Cardiac muscle cell (in vitro differentiated cells and primary cell): Measurements from ENCODE around the gene ICOSLG. TPM values are rescaled to one million over a fixed set of nuclear protein-coding genes. Genes with fewer than 3 reads are reported as not detected.
"Not testable (repeated sequence)": the region's sequence is repeated elsewhere in the genome, so short reads cannot be mapped to it uniquely, and the experiment has no call there.

Experiments
- DNase-seq, 2 donors: peaks; one replicate each; pipeline versions ENCODE4 v3.0.0 to v3.0.0-alpha.2; 2010 to 2017; ENCODE audit warnings: low read depth in 1 of 2, low spot score in 1 of 2
- H3K27ac ChIP-seq: fragments of 200-600 bp; sonication (generic); 2 replicates; pipeline ENCODE4 v1.5.1; 2016
- H3K27me3 ChIP-seq: fragments of 200-600 bp; sonication (generic); 2 replicates; pipeline ENCODE4 v1.6.0; 2016; ENCODE audit warnings: control low read depth
- H3K36me3 ChIP-seq: fragments of 200-600 bp; sonication (generic); 2 replicates; pipeline ENCODE4 v1.5.1; 2016; ENCODE audit warnings: control low read depth
- H3K4me1 ChIP-seq: fragments of 200-600 bp; sonication (generic); 2 replicates; pipeline ENCODE4 v1.8.1; 2017; ENCODE audit warnings: low read depth, mild to moderate bottlenecking, mixed run types
- H3K4me3 ChIP-seq: fragments of 200-600 bp; sonication (generic); 2 replicates; pipeline ENCODE4 v1.5.1; 2016; ENCODE audit warnings: mild to moderate bottlenecking
- H3K9me3 ChIP-seq: fragments of 200-600 bp; sonication (generic); 2 replicates; pipeline ENCODE4 v1.5.1; 2017; ENCODE audit warnings: low read depth, mild to moderate bottlenecking, control low read depth
- polyA plus RNA-seq: library from polyadenylated mRNA; unstranded; fragments of >200 nt; fragmentation: Nextera tagmentation; extraction: Ambion mirVana; gene quantifications from 2 replicates; pipeline ENCODE4 v1.2.1, GENCODE V29; 2016
- total RNA-seq: library from RNA; depleted of rRNA; stranded (reverse); fragments of >200 nt; gene quantifications from 2 replicates; pipeline ENCODE4 v1.2.3, GENCODE V29; 2016
- TF ChIP-seq, protein P1 (sequence below): IDR thresholded peaks from 2 replicates; pipeline ENCODE4 v1.5.1; 2012; ENCODE audit warnings: low read depth, mild to moderate bottlenecking, low read length

Gene ICOSLG
- total and polyA plus RNA-seq, 2 experiments from 2014 or later = 0.12 TPM; not detected in 1

DNA sequence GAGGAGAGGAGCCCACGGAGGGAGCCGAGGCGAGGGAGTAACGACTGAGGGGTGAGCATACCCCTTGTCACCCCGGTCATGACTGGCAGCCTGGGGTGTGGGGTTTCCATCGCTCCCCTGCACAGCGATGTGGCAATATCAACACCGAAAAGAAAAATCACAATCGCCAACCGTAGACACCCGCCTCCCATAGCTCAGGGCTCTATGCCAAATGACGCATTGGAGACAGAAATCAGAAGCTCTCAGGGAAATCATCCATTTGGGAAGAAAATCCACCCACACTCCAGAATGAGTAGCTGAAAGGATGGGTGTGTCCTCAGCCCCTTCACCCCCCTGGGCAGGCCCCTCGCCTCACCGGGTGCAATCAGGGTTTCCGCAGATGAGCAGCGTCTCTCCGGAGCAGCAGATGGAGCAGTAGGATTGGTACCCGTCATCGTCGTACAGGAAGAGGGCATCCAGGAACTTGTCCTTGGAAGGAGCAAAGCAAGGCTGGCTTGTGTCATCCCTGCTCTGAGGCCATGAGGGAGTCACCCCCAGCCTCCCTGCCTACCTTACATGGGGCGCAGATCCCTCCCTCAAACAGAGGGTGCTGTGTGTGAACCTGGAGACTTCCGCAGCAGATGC, 18.5 kb upstream of the ICOSLG start:
- peak in 1 of 2 donors; percentile 51 for DNase-seq
- Histone ChIP-seq H3K9me3 (no peaks in the 10 kb centered on the region), H3K4me3 (no peak overlapping the region), H3K36me3 (no peaks in the 10 kb centered on the region), H3K4me1 (peaks cover 7% of the 10 kb centered on the region), H3K27me3 (no peaks in the 10 kb centered on the region), H3K27ac (no peak overlapping the region)
- TF ChIP-seq, protein P1, sequence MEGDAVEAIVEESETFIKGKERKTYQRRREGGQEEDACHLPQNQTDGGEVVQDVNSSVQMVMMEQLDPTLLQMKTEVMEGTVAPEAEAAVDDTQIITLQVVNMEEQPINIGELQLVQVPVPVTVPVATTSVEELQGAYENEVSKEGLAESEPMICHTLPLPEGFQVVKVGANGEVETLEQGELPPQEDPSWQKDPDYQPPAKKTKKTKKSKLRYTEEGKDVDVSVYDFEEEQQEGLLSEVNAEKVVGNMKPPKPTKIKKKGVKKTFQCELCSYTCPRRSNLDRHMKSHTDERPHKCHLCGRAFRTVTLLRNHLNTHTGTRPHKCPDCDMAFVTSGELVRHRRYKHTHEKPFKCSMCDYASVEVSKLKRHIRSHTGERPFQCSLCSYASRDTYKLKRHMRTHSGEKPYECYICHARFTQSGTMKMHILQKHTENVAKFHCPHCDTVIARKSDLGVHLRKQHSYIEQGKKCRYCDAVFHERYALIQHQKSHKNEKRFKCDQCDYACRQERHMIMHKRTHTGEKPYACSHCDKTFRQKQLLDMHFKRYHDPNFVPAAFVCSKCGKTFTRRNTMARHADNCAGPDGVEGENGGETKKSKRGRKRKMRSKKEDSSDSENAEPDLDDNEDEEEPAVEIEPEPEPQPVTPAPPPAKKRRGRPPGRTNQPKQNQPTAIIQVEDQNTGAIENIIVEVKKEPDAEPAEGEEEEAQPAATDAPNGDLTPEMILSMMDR = no peak

DNA sequence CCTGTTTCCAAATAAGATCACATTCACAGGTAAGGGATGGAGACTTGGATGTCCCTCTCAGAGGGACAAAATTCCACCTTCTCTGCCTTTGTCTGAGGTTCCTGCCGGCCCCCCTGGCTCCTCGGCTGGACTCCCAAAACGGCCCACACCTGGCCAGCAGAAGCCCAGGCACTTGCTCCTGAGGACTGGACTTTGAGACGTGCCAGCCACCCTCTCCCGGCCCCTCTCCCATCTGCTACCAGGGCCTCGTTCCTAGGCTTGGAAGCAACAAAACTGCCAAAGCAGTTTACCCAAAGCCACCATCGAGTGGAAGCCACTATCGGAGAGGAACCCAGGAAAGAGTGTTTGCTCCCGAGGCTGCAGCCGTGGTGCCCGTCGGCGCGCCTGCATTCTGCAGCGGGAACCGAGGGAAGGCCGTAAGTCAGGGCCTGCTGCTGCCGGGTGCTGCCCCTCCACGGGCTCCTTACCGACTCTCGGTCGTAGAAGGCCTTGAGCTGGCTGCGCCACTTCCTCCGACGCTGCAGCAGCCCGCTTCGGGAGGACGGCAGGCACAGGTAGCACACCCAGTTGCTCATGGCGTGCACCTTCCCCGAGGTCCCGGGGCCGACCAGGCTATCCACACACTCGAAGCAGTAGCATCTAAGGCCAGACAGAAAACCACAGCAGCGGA, 17.4 kb upstream of the ICOSLG start:
- no peaks in the 10 kb centered on the region for H3K36me3 ChIP-seq
- H3K4me3 ChIP-seq = no peak overlapping the region
- H3K4me1 ChIP-seq = peaks cover under 1% of the 10 kb centered on the region
- H3K9me3 ChIP-seq = no peaks in the 10 kb centered on the region
- no peak for DNase-seq
- H3K27ac ChIP-seq = no peak overlapping the region
- TF ChIP-seq, protein P1 = no peak
- no peaks in the 10 kb centered on the region for H3K27me3 ChIP-seq

DNA sequence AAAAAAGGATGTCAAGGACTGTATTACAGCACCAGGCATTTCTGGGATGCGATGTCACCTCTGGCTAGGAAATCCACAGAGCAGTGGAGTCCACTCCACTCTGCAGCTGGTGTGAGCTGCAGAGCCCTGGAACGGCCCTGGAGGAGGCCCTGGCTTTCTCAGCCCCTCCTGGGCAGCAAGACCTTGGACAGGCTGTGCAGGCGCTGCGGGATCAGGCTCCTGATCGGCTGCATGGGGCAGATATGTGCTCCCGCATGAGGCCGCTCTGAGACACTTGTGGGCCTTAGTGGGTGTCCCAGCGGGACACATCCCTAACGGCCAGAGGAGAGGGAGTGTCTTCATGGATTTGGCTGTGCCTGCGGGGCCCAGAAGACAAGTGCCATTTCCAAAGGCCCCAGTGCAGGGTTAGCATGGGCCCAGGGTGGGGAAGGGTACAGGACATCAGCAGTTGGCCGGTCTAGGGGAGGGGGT, 14.8 kb upstream of the ICOSLG start:
- DNase-seq = no peak
- no peak overlapping the region for H3K4me3 ChIP-seq

DNA sequence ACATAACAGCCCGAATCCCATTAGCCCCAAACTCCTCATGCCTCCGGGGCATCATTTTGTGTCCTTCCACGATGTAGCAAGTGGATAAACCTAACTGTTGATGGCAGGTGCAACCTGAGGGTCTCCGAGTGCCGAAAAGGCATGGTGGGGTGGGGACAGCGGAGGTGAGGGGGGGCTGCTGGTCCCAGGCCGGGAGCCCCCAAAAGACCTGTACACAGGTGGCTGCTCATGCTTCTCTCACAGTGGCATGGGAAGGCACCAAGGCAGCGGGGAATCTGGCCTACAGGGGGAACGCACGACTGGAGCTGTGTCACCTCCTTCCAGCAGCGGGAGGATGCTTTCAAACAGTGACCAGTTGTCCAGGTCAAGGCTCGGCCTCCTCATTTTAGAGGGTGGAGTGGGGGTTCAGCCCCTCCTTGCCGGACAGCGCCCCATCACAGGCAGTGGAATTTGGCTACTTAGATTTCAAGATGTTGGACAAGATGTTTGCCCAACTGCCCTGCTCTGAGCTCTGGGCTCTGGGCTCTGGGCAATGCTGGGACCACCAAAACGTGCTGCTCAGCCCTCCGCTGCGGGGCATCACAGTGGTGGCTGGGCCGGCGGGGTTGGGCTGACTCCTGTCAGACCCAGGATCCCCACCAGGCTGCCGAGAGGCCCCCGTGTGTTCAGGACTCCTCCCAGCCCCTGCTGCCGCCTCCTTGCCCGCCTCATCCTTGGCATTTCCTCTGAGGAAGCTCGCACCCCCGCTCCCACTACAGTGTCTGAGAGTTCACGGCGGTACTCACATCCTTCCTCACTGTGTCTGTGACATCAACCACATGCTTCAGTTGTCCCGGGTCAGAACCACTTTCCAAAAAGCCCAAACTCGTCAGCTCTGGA, 13.3 kb upstream of the ICOSLG start:
- no peak for DNase-seq
- H3K36me3 ChIP-seq = no peaks in the 10 kb centered on the region
- H3K9me3 ChIP-seq = no peaks in the 10 kb centered on the region
- H3K4me3 ChIP-seq = no peak overlapping the region
- H3K4me1 ChIP-seq = no peaks in the 10 kb centered on the region
- H3K27me3 ChIP-seq = no peaks in the 10 kb centered on the region
- no peak overlapping the region for H3K27ac ChIP-seq
- TF ChIP-seq, protein P1 = no peak

More for the DNA sequence above, 14.8 kb upstream of the ICOSLG start:
- Histone ChIP-seq H3K9me3 (no peaks in the 10 kb centered on the region), H3K36me3 (no peaks in the 10 kb centered on the region), H3K27ac (no peak overlapping the region), H3K27me3 (no peaks in the 10 kb centered on the region), H3K4me1 (no peaks in the 10 kb centered on the region)
- TF ChIP-seq, protein P1 = no peak

GRCh38 chr21:44249204-44250037, 8.7 kb upstream of the ICOSLG start:
- H3K27ac ChIP-seq, H3K36me3 ChIP-seq, H3K4me3 ChIP-seq, H3K9me3 ChIP-seq, DNase-seq, H3K4me1 ChIP-seq, H3K27me3 ChIP-seq: not testable (repeated sequence)

- not testable (repeated sequence) for H3K27ac ChIP-seq, H3K9me3 ChIP-seq, H3K36me3 ChIP-seq, DNase-seq, H3K27me3 ChIP-seq, H3K4me1 ChIP-seq, H3K4me3 ChIP-seq
These were observed 7.2 kb upstream of the ICOSLG start for GRCh38 chr21:44247904-44248303.

DNA sequence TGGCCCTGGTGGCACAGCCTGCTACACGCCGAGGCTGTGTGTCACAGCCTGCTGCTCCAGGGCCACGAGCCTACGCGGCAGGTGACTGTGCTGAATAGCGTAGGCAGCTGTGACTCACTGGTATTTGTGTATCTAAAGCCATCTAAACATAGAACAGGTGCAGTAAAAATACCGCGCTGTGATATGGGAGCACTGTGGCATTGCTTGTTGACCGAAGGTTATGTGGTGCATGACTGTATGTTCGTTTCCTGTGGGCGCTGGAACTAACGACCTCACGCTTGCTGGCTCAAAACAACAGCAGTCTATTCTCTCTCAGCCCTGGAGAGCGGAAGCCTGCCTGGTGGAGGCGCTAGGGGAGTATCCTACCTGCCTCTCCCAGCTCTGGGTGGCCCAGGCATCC, 3.2 kb upstream of the ICOSLG start:
- H3K4me3 ChIP-seq, H3K27ac ChIP-seq, DNase-seq, H3K27me3 ChIP-seq, H3K4me1 ChIP-seq, H3K36me3 ChIP-seq, H3K9me3 ChIP-seq: not testable (repeated sequence)

DNA sequence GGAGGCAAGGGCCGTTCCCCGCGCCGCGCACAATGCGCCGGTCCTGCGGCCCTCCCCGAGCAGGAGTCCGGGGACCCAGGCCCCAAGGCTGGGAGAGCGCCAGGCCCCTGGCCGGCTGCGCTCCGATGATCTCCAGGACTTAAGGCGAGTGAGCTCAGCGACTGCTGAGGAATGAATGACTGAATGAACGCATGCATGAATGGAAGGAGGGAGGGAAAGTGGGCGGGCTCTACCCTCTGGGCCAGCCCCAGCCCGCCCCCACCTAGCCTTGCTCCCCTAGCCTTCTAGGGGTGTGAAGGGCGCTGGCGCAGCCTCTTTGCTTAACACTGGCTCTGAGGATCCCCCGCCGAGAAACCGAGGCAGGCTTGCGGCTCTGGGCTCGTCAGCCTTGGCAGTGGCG, 538 bp upstream of the ICOSLG start:
- H3K9me3 ChIP-seq, H3K4me3 ChIP-seq, DNase-seq, H3K27ac ChIP-seq, H3K4me1 ChIP-seq, H3K36me3 ChIP-seq, H3K27me3 ChIP-seq: not testable (repeated sequence)

GRCh38 chr21:44240353-44240752, 390 bp downstream of the ICOSLG start:
- H3K27me3 ChIP-seq, H3K36me3 ChIP-seq, H3K9me3 ChIP-seq, H3K27ac ChIP-seq, H3K4me1 ChIP-seq, DNase-seq, H3K4me3 ChIP-seq: not testable (repeated sequence)
